ENCODE measurements around the gene C16orf95.
"Not testable (repeated sequence)": the region's sequence is repeated elsewhere in the genome, so short reads cannot be mapped to it uniquely, and the experiment has no call there.

C16orf95 gene

GRCh38 chr16:87346517-87347060 lies 29.4 kb upstream of the C16orf95 start:
- no peak for DNase-seq (ENCODE audit: low read depth)

GRCh38 chr16:87345726-87346424 lies 28.7 kb upstream of the C16orf95 start:
- no peak for DNase-seq (ENCODE audit: low read depth)

- DNase-seq (ENCODE audit: low read depth) = no peak
Measured at GRCh38 chr16:87344931-87345631, 27.9 kb upstream of the C16orf95 start.

- no peak for DNase-seq (ENCODE audit: low read depth)
Measured at GRCh38 chr16:87344165-87344930, 27.2 kb upstream of the C16orf95 start.

- DNase-seq (ENCODE audit: low read depth) = no peak
Measured at GRCh38 chr16:87343753-87344050, 26.5 kb upstream of the C16orf95 start.

- DNase-seq (ENCODE audit: low read depth) = no peak
Measured at GRCh38 chr16:87342978-87343752, 26.0 kb upstream of the C16orf95 start.

GRCh38 chr16:87342504-87342903 lies 25.3 kb upstream of the C16orf95 start:
- DNase-seq (ENCODE audit: low read depth) = no peak

- no peak for DNase-seq (ENCODE audit: low read depth)
Measured at GRCh38 chr16:87340198-87340597, 23.0 kb upstream of the C16orf95 start.

GRCh38 chr16:87339724-87340105 lies 22.5 kb upstream of the C16orf95 start:
- DNase-seq (ENCODE audit: low read depth) = not testable (repeated sequence)

GRCh38 chr16:87339086-87339723 lies 22.0 kb upstream of the C16orf95 start:
- DNase-seq (ENCODE audit: low read depth) = no peak

- no peak for DNase-seq (ENCODE audit: low read depth)
Measured at GRCh38 chr16:87338155-87338765, 21.1 kb upstream of the C16orf95 start.

GRCh38 chr16:87337262-87337771 lies 20.1 kb upstream of the C16orf95 start:
- DNase-seq (ENCODE audit: low read depth) = no peak

- DNase-seq (ENCODE audit: low read depth) = no peak
Measured at GRCh38 chr16:87336434-87337240, 19.4 kb upstream of the C16orf95 start.

GRCh38 chr16:87335625-87336433 lies 18.6 kb upstream of the C16orf95 start:
- no peak for DNase-seq (ENCODE audit: low read depth)

GRCh38 chr16:87334651-87335624 lies 17.7 kb upstream of the C16orf95 start:
- DNase-seq (ENCODE audit: low read depth) = no peak

GRCh38 chr16:87333581-87334331 lies 16.6 kb upstream of the C16orf95 start:
- DNase-seq (ENCODE audit: low read depth) = no peak

GRCh38 chr16:87333101-87333500 lies 15.9 kb upstream of the C16orf95 start:
- DNase-seq (ENCODE audit: low read depth) = no peak

Measured in fibroblast of the conjunctiva (primary cell).